Right lobe of liver (tissue), 6 donors: ENCODE data around the gene STAT6. TPM values are rescaled to one million over a fixed set of nuclear protein-coding genes. Genes with fewer than 3 reads are reported as not detected.

Experiments used
- ATAC-seq, 4 donors: fragments of 200-7000 bp; cut with Tn5 transposase; one replicate each; pipeline ENCODE4 v1.9.1; 2020; ENCODE audit warnings: mild to moderate bottlenecking in 4 of 4, moderate library complexity in 4 of 4
- DNase-seq, 3 donors: peaks; one replicate each; pipeline ENCODE4 v3.0.0-alpha.2; 2020
- H3K27ac ChIP-seq, 3 donors: fragments of 200-600 bp; one replicate each; pipeline ENCODE4 v1.8.0; 2022
- H3K27me3 ChIP-seq, 2 donors: fragments of 200-600 bp; one replicate each; pipeline ENCODE4 v1.8.0; 2022
- H3K36me3 ChIP-seq, 4 donors: fragments of 200-600 bp; sonication (generic) in 1 of 4; one replicate each; pipeline versions ENCODE4 v1.5.1 to v1.8.0; 2017 to 2022; ENCODE audit warnings: control low read depth in 1 of 4
- H3K4me1 ChIP-seq, 4 donors: fragments of 200-600 bp; sonication (generic) in 1 of 4; one replicate each; pipeline versions ENCODE4 v1.5.1 to v1.8.0; 2017 to 2022; ENCODE audit warnings: control low read depth in 1 of 4
- H3K4me3 ChIP-seq, 3 donors: fragments of 200-600 bp; one replicate each; pipeline ENCODE4 v1.8.0; 2022
- H3K9me3 ChIP-seq, 4 donors: fragments of 200-600 bp; sonication (generic) in 1 of 4; one replicate each; pipeline versions ENCODE4 v1.5.1 to v1.8.0; 2017 to 2022; ENCODE audit warnings: control low read depth in 1 of 4
- POLR2A ChIP-seq: fragments of 450-650 bp; IDR thresholded peaks from one replicate; pipeline ENCODE4 v1.6.1; 2017; ENCODE audit warnings: antibody characterized with exemption, mild to moderate bottlenecking
- WGBS: methylation state at CpG from one replicate; pipeline ENCODE4 v1.1.6; 2018; ENCODE audit warnings: low coverage, low lambda C conversion rate; ENCODE audit not compliant: insufficient coverage; ENCODE audit errors: missing lambda C conversion rate; 5-methylcytosine and 5-hydroxymethylcytosine counted together
- intact Hi-C, 2 donors: fragments of 100-400 bp; cut with DNase I; formaldehyde crosslinking; loops; one replicate each; pipeline versions ENCODE4 v1.11.2 to v1.14.1; 2022
- total RNA-seq, 6 experiments: library from RNA; depleted of rRNA in 2 of 6; stranded (reverse); fragments of >200 nt in 2 of 6; fragmentation: NEBNext Ultra II Directional in 3 of 6; extraction: Animal tissue kit (Norgen Biotek cat#: 25700) in 3 of 6; gene quantifications; one replicate each; pipeline versions ENCODE4 v1.1.0 to v1.2.4, GENCODE V29; 2016 to 2023
- TF ChIP-seq, protein P1 (sequence below), 4 donors: fragments of 200-600 bp in 3 of 4; fragments of 450-650 bp in 1 of 4; IDR thresholded peaks; one replicate each; pipeline versions ENCODE4 v1.5.1 to v1.8.0; 2016 to 2022; ENCODE audit warnings: antibody characterized with exemption in 4 of 4, mild to moderate bottlenecking in 2 of 4
- donor health status: DM: no; HTN: yes; CAD: no.
- donor health status: DM: no; HTN: no; CAD: no.
- donor health status: DM: no; HTN: no; CAD: no.
- donor health status: DM: no; HTN: yes; CAD: no.
- donor health status: DM: no; HTN: yes; CAD: no.

Gene STAT6
- total RNA-seq, 6 experiments from 2014 or later = 61.8 to 108 (median 94.7) TPM

DNA sequence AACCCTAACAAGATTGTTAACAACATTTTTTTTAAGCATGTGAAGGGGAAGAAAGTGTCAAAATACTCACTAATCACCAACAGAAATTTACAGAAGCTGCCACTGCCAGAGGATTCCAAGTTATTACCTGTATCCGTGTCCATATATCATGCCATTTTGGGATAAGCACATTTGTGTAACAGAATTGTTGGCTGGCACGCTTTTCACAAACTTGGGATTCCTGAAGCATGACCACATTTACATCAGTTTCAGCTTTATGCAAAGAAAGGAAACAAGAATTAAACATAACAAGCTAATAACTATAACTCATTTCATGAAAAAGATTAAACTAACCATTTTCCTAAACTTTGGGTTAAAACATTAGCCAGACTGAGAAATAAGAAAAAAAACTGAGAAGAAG lies 38.5 kb downstream of the STAT6 start:
- WGBS = 78% methylated on average over 2 of the region's 2 CpGs

DNA sequence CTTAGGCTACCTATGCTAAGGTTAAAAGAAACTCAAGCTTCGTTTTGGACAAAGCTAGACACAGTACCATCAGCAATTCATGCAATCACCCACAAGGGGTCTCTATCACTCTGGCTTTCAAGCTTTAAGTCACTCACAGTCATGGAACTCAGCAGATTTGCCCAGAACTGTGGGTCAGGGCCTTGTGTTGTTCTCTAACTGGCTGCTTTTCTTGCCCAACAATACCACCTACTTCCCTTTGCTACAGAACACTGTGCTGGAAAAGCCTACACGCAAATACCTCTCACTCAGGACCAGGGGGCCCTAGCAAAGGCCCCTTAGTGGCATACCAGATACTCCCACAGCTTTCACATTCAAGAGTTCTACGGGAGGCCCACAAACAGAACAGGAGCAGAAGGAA lies 41.6 kb downstream of the STAT6 start:
- peaks cover 0 to 9% (median 0%) of the 10 kb centered on the region in 4 donors for H3K4me1 ChIP-seq
- H3K27ac ChIP-seq = peak overlapping the region; percentile 52 to 70 (median 70)
- 6% methylated on average over 3 of the region's 3 CpGs for WGBS
- no peak overlapping the region for H3K4me3 ChIP-seq
- intact Hi-C loops = loop anchor here in 1 of 2 donors (5.0 kb wide), 2 partner anchors 43 to 57 kb away; partner anchors contain the start of gene STAT6
- H3K27me3 ChIP-seq = no peaks in the 10 kb centered on the region
- ATAC-seq (peak; percentile 98 to 99 (median 98)), DNase-seq (peak in 2 of 3 donors; percentile 37 to 75)
- H3K36me3 ChIP-seq = peaks cover 0 to 8% (median 0%) of the 10 kb centered on the region in 4 donors
- TF ChIP-seq, protein P1, sequence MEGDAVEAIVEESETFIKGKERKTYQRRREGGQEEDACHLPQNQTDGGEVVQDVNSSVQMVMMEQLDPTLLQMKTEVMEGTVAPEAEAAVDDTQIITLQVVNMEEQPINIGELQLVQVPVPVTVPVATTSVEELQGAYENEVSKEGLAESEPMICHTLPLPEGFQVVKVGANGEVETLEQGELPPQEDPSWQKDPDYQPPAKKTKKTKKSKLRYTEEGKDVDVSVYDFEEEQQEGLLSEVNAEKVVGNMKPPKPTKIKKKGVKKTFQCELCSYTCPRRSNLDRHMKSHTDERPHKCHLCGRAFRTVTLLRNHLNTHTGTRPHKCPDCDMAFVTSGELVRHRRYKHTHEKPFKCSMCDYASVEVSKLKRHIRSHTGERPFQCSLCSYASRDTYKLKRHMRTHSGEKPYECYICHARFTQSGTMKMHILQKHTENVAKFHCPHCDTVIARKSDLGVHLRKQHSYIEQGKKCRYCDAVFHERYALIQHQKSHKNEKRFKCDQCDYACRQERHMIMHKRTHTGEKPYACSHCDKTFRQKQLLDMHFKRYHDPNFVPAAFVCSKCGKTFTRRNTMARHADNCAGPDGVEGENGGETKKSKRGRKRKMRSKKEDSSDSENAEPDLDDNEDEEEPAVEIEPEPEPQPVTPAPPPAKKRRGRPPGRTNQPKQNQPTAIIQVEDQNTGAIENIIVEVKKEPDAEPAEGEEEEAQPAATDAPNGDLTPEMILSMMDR (IDR thresholded peaks at IDR 0.05) = peak; percentile 87 to 97 (median 93)
- no peak for TF ChIP-seq POLR2A
- H3K9me3 ChIP-seq = no peaks in the 10 kb centered on the region

More for the DNA sequence above, 38.5 kb downstream of the STAT6 start:
- Histone ChIP-seq H3K9me3 (no peaks in the 10 kb centered on the region), H3K4me3 (no peak overlapping the region), H3K36me3 (peaks cover 0 to 8% (median 0%) of the 10 kb centered on the region in 4 donors), H3K4me1 (peaks cover 0 to 13% (median 0%) of the 10 kb centered on the region in 4 donors), H3K27me3 (no peaks in the 10 kb centered on the region), H3K27ac (no peak overlapping the region)
- TF ChIP-seq, protein P1 (IDR thresholded peaks at IDR 0.05) = no peak
- no peak for TF ChIP-seq POLR2A
- intact Hi-C loops = loop anchor here in 1 of 2 donors (5.0 kb wide), 1 partner anchor 35 kb away; no protein-coding TSS in a partner anchor
- no peak for DNase-seq
- ATAC-seq = no peak

DNA sequence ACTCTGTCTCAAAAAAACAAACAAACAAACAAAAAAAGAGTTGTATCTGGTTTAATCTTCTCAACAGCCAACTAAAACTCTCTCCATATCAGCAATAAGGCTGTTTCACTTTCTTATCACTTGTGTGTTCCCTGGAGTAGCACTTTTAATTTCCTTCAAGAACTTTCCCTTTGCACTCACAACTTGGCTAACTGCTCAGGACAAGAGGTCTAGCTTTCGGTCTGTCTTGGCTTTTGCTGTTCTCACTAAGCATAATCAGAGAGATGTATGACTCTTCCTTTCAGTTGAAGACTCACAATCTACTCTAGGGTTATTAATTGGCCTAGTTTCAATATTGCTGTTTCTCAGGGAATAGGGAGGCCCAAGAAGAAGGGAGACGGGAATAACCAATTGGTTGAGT lies 44.9 kb downstream of the STAT6 start:
- H3K4me3 ChIP-seq = no peak overlapping the region
- H3K4me1 ChIP-seq = peaks cover 0 to 9% (median 0%) of the 10 kb centered on the region in 4 donors
- intact Hi-C loops = loop anchor here in 1 of 2 donors (5.0 kb wide), 2 partner anchors 46 to 54 kb away; partner anchors contain the start of gene STAT6
- no peaks in the 10 kb centered on the region for H3K9me3 ChIP-seq
- no peak for DNase-seq
- TF ChIP-seq, protein P1 (IDR thresholded peaks at IDR 0.05) = no peak
- TF ChIP-seq POLR2A = no peak
- H3K36me3 ChIP-seq = peaks cover 0 to 8% (median 0%) of the 10 kb centered on the region in 4 donors
- WGBS = 53% methylated on average over 2 of the region's 2 CpGs
- no peak overlapping the region for H3K27ac ChIP-seq
- ATAC-seq = no peak
- H3K27me3 ChIP-seq = no peaks in the 10 kb centered on the region

DNA sequence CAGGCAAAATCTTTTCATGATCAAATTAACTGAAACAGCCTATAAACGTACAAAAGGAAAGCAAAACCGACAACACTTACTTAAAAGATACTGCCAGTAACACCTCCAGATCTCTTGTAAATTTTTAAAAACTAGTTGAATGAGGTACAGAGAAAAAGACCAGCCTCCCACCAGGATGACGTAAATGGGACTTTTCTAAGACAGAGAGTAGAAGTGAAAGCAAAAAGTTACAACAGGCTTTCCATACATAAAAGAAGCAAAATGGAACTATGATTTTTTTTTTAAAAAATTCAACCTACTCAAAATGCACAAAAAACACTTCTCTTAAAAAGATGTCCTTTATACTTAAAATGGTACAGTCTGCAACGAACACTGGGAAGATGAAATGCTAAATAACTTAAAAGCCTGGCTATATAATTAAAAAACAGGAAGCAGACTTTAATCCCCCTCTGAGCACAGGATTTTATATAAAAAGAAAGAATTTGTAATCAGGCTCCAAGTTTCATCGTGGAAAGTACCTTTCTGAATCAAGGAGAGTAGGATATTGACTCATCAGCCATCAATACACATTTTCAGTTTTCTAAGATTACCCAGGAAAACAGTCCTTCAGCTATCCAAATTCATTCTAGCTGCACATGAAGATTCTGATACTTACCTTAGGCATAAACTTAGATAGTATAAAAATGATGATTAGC lies 47.0 kb downstream of the STAT6 start:
- WGBS = 49% methylated on average over 5 of the region's 5 CpGs
- intact Hi-C loops = no loop called here
- DNase-seq (no peak), ATAC-seq (peak in 2 of 4 donors; percentile 10 to 53)
- H3K27me3 ChIP-seq = no peaks in the 10 kb centered on the region
- TF ChIP-seq POLR2A = no peak
- TF ChIP-seq, protein P1 (IDR thresholded peaks at IDR 0.05) = no peak
- H3K9me3 ChIP-seq = no peaks in the 10 kb centered on the region
- no peak overlapping the region for H3K4me3 ChIP-seq
- H3K27ac ChIP-seq = no peak overlapping the region
- H3K36me3 ChIP-seq = peaks cover 0 to 7% (median 2%) of the 10 kb centered on the region in 4 donors
- no peaks in the 10 kb centered on the region for H3K4me1 ChIP-seq
